ENCODE data around the gene ASIC2. TPM values are rescaled to one million over a fixed set of nuclear protein-coding genes. Genes with fewer than 3 reads are reported as not detected.

Gene ASIC2
- total and polyA plus RNA-seq, 2 donors (not counting 3 experiments of a cell fraction or from before 2014, with no cell fraction given) = not detected

DNA sequence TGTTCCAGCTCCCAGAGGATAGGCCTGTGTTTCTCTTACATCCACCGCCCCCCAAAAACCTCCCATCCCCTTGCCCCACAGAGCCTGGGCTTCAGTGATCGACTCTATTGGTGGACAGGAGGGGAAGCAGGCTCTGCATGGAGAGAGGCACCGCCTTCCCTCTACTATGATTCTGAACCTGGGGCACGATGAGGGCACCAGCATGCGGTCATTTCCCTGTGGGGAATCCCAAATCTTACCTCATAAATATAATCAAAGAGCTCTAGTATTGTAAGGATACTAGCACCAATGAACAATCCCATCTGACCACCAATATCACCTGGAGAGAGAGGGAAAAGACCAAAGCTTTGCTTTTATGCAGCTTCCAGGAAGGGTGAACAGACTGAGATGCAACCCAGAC is 275.7 kb downstream of the ASIC2 start:
- Histone ChIP-seq H3K9ac (replicated peaks; ENCODE audit: extremely low read depth, insufficient read depth, low read length) (no peak overlapping the region), H3K9me3 (replicated peaks; ENCODE audit: control insufficient read depth, insufficient read depth, low read length) (no peaks in the 10 kb centered on the region), H3K27me3 (ENCODE audit: control insufficient read depth in 2 of 2, insufficient read depth in 2 of 2, low read length in 2 of 2) (no peaks in the 10 kb centered on the region), H3K36me3 (ENCODE audit: control insufficient read depth in 2 of 2, extremely low read depth in 1 of 2, insufficient read depth in 2 of 2, low read length in 2 of 2) (no peaks in the 10 kb centered on the region), H3K9me1 (replicated peaks; ENCODE audit: control insufficient read depth, extremely low read depth, insufficient read depth, low read length) (no peaks in the 10 kb centered on the region), H3K27ac (ENCODE audit: insufficient read depth, low read depth, low read length) (no peak overlapping the region), H3K4me1 (ENCODE audit: control insufficient read depth, extremely low read depth, insufficient read depth, low read length) (no peaks in the 10 kb centered on the region), H3K4me3 (replicated peaks in 1 of 3; ENCODE audit: insufficient read depth in 1 of 3, low read depth in 1 of 3, low read length in 3 of 3) (no peak overlapping the region), H3K79me2 (ENCODE audit: control insufficient read depth, insufficient read depth, low read length) (no peaks in the 10 kb centered on the region), H2AFZ (ENCODE audit: low read depth, low read length) (no peak overlapping the region), H4K20me1 (replicated peaks; ENCODE audit: control insufficient read depth, extremely low read depth, insufficient read depth, low read length) (no peaks in the 10 kb centered on the region), H3K4me2 (ENCODE audit: insufficient read depth, low read length) (no peak overlapping the region)
- dilution Hi-C loops (cut with MboI; ENCODE audit: extremely low pct_ligation_motif_present, low sequenced_read_pairs) (no loop called here), intact Hi-C loops (cut with micrococcal nuclease) (no loop called here)
- no TSS peak for BruUV-seq (replicated peaks)
- FAIRE-seq (no peak), DNase-seq (ENCODE audit: low read depth, low spot score) (no peak)
- TF ChIP-seq, protein P1, sequence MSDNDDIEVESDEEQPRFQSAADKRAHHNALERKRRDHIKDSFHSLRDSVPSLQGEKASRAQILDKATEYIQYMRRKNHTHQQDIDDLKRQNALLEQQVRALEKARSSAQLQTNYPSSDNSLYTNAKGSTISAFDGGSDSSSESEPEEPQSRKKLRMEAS (IDR thresholded peaks at IDR 0.05; ENCODE audit: insufficient read depth, insufficient read length) = no peak
- TF ChIP-seq EZH2 (IDR thresholded peaks at IDR 0.05; ENCODE audit: borderline replicate concordance, low read depth, low read length, severe bottlenecking) (no peak), MYC (IDR thresholded peaks at IDR 0.05; ENCODE audit: low read depth, low read length) (no peak), GATA2 (IDR thresholded peaks at IDR 0.05; ENCODE audit: insufficient read depth, insufficient read length, low read depth, low read length) (no peak), JUN (IDR thresholded peaks at IDR 0.05; ENCODE audit: borderline replicate concordance, insufficient read depth, insufficient read length, low read depth) (no peak), FOS (IDR thresholded peaks at IDR 0.05; ENCODE audit: borderline replicate concordance, insufficient read depth, low read length) (no peak), POLR2A (IDR thresholded peaks at IDR 0.05; ENCODE audit: low read depth, low read length) (no peak), POLR2AphosphoS5 (IDR thresholded peaks at IDR 0.05; ENCODE audit: insufficient read depth, low read depth, low read length) (no peak)
- TF ChIP-seq, protein P2, sequence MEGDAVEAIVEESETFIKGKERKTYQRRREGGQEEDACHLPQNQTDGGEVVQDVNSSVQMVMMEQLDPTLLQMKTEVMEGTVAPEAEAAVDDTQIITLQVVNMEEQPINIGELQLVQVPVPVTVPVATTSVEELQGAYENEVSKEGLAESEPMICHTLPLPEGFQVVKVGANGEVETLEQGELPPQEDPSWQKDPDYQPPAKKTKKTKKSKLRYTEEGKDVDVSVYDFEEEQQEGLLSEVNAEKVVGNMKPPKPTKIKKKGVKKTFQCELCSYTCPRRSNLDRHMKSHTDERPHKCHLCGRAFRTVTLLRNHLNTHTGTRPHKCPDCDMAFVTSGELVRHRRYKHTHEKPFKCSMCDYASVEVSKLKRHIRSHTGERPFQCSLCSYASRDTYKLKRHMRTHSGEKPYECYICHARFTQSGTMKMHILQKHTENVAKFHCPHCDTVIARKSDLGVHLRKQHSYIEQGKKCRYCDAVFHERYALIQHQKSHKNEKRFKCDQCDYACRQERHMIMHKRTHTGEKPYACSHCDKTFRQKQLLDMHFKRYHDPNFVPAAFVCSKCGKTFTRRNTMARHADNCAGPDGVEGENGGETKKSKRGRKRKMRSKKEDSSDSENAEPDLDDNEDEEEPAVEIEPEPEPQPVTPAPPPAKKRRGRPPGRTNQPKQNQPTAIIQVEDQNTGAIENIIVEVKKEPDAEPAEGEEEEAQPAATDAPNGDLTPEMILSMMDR (IDR thresholded peaks at IDR 0.05; ENCODE audit: extremely low read depth in 1 of 2, insufficient read depth in 1 of 2, low read depth in 1 of 2, low read length in 2 of 2) = no peak
- ChIA-PET POLR2A (no interaction called here), CTCF (interaction anchor here (1.5 kb wide), 1 partner anchor 19 kb away, joined by 7 read pairs; no protein-coding TSS in a partner anchor)

All from endothelial cell of umbilical vein (primary cell).